Measurements from ENCODE around the gene INCENP. TPM values are rescaled to one million over a fixed set of nuclear protein-coding genes. Genes with fewer than 3 reads are reported as not detected.

INCENP gene
- total and polyA plus RNA-seq, 7 donors: 4.8 to 20.1 (median 11.6) TPM

- DNase-seq (no peak), ATAC-seq (no peak)
- Histone ChIP-seq H3K27ac (no peak overlapping the region), H3K27me3 (ENCODE audit: insufficient read depth in 3 of 3, low read length in 2 of 3) (no peaks in the 10 kb centered on the region), H3K36me3 (ENCODE audit: insufficient read depth in 1 of 2, low read depth in 1 of 2) (peaks cover 0 to 51% of the 10 kb centered on the region in 2 donors), H3K4me3 (no peak overlapping the region), H3K9me3 (no peaks in the 10 kb centered on the region), H3K4me1 (no peaks in the 10 kb centered on the region)
- intact Hi-C loops (cut with DNase I): no loop called here
- WGBS, 3 donors: 87 to 94% (median 90%) methylated on average over 17 of the region's 17 CpGs
- TF ChIP-seq CTCF (IDR thresholded peaks at IDR 0.05): no peak
These were observed 15.0 kb downstream of the INCENP start for GRCh38 chr11:62138630-62139425.

GRCh38 chr11:62139526-62140303 is 15.9 kb downstream of the INCENP start:
- Histone ChIP-seq H3K4me3 (no peak overlapping the region), H3K27ac (no peak overlapping the region), H3K36me3 (ENCODE audit: insufficient read depth in 1 of 2, low read depth in 1 of 2) (peaks cover 0 to 51% of the 10 kb centered on the region in 2 donors), H3K9me3 (no peaks in the 10 kb centered on the region), H3K4me1 (no peaks in the 10 kb centered on the region), H3K27me3 (ENCODE audit: insufficient read depth in 3 of 3, low read length in 2 of 3) (no peaks in the 10 kb centered on the region)
- no peak for ATAC-seq
- WGBS, 3 donors: 92 to 96% (median 94%) methylated on average over 24 of the region's 24 CpGs
- DNase-seq: no peak
- no peak for TF ChIP-seq CTCF (IDR thresholded peaks at IDR 0.05)
- intact Hi-C loops (cut with DNase I): no loop called here

GRCh38 chr11:62140304-62141110 is 16.7 kb downstream of the INCENP start:
- no peak for ATAC-seq
- no peak for TF ChIP-seq CTCF (IDR thresholded peaks at IDR 0.05)
- intact Hi-C loops (cut with DNase I): no loop called here
- no peak overlapping the region for H3K4me3 ChIP-seq
- H3K9me3 ChIP-seq: no peaks in the 10 kb centered on the region
- no peaks in the 10 kb centered on the region for H3K4me1 ChIP-seq
- no peak overlapping the region for H3K27ac ChIP-seq
- peaks cover 0 to 57% of the 10 kb centered on the region in 2 donors for H3K36me3 ChIP-seq (ENCODE audit: insufficient read depth in 1 of 2, low read depth in 1 of 2)
- 95 to 98% (median 97%) methylated on average over 18 to 24 of the region's 24 CpGs for WGBS, 3 donors
- no peak for DNase-seq
- H3K27me3 ChIP-seq (ENCODE audit: insufficient read depth in 3 of 3, low read length in 2 of 3): no peaks in the 10 kb centered on the region

GRCh38 chr11:62141111-62142042 is 17.6 kb downstream of the INCENP start:
- no peaks in the 10 kb centered on the region for H3K4me1 ChIP-seq
- peaks cover 0 to 66% of the 10 kb centered on the region in 2 donors for H3K36me3 ChIP-seq (ENCODE audit: insufficient read depth in 1 of 2, low read depth in 1 of 2)
- no peaks in the 10 kb centered on the region for H3K27me3 ChIP-seq (ENCODE audit: insufficient read depth in 3 of 3, low read length in 2 of 3)
- 85 to 89% (median 86%) methylated on average over 20 to 22 of the region's 22 CpGs for WGBS, 3 donors
- no peak overlapping the region for H3K4me3 ChIP-seq
- DNase-seq (no peak), ATAC-seq (no peak)
- no peak overlapping the region for H3K27ac ChIP-seq
- no peaks in the 10 kb centered on the region for H3K9me3 ChIP-seq
- no peak for TF ChIP-seq CTCF (IDR thresholded peaks at IDR 0.05)
- intact Hi-C loops (cut with DNase I): no loop called here
